Measurements from ENCODE around the gene GABBR1.

Gene GABBR1

DNA sequence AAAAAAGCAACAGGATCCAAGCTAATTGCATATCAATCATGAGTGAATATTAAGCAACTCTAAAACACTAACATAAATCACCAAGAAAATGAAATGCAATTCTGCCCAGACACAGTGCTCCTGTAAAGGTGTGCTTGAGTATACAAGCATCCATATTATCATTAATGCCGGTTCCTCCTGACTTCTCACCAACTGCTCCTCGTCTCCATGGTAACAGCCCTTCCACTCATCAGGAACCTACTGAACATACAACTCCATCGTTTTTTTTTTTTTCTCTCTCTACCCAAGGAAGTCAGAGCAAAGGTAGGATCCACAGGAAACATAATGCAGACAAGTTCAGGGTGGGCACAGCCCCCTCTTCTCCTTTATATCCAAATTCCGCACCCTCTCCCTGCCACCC, 12.4 kb downstream of the GABBR1 start:
- no peak for DNase-seq (ENCODE audit: low read depth)

DNA sequence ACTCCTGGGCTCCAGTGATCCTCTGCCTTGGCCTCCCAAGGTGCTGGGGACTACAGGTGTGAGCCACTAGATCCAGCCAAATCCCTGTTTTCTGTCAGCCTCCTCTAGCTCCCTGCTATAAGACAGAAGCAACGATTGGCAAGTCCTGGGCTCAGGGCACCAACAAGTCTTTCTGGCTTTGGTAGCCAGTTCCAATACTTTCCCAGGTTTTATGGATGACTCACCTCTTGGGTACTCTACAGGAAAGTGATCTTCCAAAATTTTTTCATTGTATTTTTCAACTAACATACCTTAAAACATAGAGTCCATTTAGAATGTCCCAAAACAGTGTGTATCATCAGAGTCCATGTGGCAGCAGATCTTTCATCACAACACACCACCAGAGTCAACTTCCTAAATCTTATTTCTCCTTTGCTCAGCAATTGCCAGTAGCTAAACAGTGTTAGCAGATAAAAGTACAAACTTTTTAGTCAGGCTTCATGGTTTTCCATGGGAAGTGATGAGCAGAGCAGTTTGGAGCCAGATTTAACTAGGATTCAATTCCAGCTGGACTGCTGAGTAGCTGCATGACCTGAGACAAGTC, 13.3 kb downstream of the GABBR1 start:
- DNase-seq (ENCODE audit: low read depth), result no peak

DNA sequence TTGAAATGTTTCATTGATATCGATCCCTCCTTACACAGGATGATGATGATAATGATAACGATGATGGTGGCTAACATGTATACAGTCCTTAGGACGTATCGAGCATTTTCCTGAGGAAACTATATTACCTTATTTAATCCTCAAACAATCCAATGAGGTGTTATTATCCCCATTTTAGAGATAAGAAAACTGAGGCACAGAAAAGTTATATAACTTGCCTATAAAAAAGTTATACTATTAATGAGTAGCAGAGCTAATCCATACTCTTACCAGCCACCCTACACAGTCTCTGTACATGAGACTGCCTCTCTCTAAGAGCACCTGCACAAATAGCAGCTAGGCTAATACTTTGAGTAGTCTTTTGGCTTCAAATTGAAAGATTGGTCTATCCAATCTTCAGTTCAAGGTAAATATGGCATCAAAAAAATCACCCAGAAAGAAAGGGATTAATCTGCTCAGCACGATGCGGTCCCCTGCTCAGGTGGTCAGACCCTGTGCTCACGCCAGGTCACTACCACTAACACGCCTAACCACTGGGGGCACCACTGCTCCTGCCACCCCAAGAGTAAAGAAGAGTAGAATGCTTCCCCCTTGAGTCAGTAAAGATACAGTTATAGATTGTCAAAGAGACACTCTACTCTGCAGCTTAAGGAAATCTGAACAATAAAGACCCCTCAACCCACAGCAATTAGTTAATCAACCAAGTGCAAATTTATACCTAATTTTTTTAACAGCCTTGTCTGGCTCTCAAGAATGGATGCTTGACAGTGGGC, 15.0 kb downstream of the GABBR1 start:
- no peak for DNase-seq (ENCODE audit: low read depth)

DNA sequence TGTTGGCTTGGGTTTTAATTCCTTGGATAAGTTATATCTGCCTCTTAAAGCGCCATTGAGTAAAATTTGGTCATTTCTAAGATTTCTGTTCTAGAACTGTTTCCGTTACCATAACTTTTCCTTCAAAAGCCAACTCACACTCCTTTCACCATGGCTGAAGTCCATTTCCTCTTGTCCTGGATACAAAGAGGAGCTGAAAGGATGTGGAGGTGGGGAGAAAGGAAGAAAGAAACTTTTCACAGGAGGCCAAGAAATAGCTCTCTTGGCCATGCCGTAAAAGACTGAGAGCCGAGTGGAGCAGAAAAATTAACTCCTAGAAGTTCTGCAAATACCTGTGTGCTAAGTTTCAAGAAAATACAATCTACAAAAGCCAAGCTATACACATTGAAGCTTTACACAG, 21.6 kb downstream of the GABBR1 start:
- no peak for DNase-seq (ENCODE audit: low read depth)

DNA sequence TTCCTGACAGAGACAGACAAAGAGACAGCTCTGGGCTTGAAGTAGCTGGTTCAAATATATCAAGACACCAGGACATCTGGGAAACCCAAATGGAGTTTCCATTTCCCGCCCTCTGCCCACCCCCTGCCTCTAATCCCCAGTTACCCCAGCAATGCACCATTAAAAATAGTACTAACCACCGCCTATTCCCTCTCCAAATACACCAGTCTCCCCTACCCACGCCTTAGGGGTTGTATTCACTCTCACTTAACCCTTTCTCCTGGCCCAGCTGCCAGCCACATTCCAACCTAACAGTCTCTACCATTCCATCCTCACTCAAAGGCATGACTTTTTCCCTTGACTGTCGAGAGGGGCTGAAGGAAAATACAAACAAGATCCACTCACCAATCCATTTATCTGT, 22.4 kb downstream of the GABBR1 start:
- no peak for DNase-seq (ENCODE audit: low read depth)

DNA sequence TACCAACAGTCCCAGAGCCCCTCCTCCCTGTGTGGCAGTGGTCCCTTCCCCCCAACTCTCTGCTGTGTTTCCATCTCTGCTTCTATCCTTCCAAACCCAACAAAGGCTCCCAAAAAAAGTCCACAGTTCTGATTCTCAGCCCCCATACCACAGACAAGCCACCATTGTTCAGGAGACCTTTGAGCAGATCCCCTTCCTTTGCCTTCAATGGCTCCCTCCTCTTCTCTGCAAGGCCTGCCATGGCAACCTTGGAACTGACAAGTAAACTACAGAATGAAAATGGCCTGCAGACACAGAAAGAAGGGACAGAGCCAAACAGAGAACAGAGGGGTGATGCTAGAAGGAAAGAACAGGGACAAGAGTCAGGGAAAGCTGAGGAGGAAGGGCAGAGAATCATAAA, 24.9 kb downstream of the GABBR1 start:
- no peak for DNase-seq (ENCODE audit: low read depth)

DNA sequence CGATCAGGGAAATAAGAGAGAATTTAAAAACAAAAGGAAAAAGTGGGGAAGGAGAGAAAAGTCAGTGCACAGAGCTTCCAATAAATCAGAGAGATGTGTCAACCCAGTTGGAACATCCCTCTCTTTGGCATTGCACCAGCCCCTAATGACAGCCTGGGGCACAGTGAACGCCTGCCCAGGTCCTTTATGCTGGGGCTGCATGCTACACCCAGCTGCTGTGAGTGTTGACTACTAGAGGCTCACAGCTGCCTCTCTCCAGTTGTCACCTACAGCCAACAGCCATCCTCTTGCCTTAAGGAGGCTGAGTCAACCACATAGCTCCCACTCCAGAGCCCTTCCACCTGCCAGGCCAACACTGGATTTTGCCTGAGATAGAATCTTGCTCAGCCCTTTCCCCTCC, 29.1 kb downstream of the GABBR1 start:
- no peak for DNase-seq (ENCODE audit: low read depth)

DNA sequence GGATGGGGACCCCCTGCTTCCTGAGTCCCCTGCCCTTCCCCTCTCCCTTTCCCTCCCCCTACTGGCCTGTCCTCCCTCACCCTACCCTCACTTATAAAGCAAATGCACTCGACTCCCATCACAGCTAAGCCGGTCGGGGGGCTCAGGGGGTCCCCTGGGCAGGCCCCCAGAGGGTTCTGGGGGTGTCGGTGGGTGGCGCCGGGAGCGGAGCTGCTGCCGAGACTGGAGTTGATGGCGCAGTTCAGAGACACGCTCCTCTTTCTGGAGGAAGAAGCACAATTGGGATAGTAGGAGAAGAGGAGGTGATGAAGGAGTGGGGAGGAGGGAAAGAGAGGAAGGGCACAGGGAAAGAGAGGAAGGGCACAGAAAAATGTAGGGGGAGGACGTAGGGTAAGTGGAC, 29.5 kb downstream of the GABBR1 start:
- DNase-seq (ENCODE audit: low read depth), result no peak

DNA sequence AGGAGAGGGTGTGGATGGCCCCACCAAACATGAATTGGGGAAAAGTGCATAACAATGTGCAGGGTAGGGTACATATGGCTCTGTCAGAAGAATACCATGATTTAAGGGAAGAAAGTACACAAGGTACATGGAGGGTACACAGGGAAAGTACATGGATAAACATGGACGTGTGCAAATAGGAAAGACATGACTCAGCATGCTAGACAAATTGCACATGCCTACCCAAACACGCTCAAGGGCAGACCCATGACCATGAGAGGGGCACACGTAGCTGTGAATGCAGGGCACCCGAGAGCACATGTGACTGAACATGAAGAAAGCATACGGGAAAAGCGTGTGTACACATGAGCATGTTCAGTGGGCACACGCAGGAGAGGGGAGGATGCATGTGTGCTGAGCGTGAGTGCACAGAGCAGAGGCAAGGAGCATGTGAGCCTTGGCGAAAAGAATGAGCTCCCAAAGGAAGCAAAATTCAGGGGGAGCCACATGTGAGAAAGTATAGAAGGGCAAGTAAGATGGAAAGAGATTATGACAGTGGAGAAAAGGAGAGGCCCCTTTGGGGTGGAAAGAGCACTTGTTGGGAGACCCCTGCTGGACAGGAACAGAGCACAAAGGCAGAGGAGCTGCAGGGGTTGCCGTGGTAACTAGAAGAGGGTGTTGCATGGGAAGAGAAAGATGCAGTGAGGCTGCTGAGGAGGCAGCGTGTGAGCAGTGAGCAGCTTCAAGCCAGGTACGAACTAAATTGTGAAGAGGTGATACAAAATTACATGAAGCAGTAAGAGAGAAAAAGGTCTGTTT, 30.2 kb downstream of the GABBR1 start:
- DNase-seq (ENCODE audit: low read depth), result no peak

DNA sequence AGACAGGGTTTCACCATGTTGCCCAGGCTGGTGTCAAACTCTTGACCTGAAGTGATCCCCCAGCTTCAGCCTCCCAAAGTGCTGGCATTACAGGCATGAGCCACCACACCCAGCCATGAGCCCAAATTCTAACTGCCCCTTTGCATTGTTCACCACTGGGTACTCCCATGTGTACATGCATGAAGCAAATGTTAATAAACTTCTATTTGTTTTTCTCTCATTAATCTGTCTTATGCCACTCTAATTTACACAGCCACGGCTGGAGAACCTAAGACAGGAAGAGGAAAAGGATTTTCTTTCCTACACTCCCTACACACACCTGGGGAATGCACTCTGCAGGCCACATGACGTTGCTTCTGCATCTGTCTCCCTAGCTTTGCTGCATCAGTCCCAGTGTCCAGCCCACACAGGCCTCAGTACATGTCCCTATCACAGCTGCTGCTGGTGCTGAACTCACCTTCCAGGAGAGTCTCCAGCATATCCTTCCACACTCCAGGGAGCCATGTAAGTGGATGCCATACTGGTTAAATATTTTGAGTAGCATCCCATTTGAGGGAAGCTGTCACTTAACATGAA, 34.7 kb downstream of the GABBR1 start:
- DNase-seq (ENCODE audit: low read depth), result no peak

DNA sequence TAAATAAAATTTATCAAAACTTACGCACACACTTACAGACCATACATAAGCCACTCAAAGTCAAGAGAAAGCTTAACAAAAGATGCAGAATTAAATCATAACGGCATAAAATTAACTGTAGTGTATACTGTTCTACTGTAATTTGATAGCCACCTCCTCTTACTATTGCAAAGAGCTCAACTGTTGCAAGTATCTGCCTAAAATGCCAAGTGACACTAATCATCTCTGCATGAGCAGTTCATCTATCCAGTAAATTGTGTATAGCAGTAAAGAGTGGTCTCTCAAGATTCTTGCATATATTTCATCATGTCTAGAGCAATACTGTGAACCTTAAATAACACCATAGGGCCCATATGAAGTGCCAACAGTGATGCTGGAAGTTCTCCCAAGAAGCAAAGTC, 35.8 kb downstream of the GABBR1 start:
- no peak for DNase-seq (ENCODE audit: low read depth)

DNA sequence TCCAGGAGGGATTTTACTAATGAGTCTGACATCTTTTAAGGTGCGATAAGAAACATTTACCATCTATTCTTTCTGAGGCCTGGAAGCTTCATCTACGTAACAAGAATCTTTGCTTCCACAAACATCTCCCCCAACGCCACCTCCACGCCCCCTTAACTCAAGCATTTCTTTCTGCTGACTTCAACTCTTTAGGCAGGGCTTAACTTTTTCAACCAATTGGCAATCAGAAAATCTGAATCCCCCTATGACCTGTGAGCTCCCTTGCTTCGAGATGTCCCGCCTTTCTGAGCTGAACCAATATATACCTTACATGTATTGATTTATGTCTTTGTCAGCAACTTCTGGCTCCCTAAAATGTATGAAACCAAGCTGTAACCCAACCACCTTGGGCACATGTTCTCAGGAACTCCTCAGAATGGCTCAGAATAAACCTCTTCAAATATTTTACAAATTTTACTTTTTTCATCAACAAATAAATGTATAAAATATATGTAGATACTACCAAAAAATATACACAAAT, 36.5 kb downstream of the GABBR1 start:
- DNase-seq (ENCODE audit: low read depth), result no peak

DNA sequence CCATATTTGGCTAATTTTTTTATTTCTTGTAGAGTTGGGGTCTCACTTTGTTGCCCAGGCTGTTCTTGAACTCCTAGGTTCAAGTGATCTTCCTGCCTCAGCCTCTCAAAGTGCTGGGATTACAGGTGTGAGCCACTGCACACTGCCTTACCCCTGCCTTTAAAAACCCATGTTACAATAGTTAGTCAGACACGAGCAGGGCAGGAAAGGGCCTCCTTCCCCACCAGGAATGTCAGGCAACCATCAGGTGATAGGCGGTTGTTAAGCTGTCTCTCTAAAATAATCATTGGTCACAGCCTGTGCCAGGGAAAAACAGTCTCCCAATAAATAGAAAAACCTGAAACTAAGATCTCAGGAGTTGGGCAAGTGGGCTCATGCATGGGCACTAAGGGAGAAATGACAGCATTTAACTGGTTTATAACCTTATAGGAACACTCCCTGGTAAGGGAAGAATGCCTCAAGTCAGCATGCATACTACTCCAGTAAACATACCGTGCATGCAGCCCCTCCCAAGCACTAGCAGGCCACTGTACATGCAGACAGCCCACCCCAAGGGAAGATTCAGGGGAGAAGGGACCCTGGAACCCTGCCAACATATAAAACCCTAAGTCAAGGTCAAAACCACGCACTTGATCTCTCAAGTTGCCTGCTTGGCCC, 39.7 kb downstream of the GABBR1 start:
- DNase-seq (ENCODE audit: low read depth), result no peak

DNA sequence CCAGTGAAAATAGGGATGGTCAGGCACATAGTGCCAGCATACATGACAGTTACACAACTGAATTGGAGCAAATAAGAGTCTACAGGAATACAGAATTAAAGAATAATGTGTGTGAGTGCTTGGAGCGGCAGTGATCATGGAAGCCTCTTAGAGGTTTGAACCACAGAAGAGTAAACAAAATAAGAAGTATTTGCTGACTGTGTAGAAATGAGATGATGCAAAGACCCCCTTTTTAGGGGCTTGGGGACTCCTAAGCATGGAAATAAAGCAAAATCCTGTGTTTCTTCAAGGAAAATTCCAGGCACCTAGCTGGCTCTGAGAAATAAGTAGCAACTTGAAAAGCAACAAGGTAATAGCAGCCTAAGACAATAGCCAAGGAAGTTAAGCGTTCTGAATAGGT, 41.3 kb downstream of the GABBR1 start:
- no peak for DNase-seq (ENCODE audit: low read depth)

DNA sequence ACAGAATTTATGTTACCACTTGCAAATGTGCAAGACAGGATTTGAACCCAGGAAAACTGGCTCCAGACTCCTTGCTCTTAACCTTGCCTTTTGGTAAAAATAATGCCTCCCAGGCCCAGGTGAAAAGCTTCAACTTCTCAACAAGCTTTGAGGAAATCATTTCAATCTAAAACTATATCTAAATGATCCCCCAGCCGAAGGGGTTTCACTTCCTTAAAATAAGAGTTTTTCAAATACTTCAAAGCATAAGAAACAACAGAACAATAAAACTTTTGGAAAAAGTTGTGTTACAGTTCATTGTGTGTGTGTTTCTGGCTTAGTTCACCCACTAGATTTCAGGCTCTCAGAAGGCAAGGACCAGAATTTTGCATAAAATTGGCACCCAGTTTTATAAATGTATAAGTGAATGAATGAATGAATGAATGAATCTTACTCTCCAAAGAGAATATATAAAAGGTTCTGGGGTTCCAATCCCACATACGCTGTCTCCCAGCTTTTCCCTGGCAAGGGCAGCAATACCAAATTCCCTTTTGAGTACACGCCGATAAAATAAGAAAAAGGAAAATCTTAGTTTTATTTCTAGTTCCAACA, 42.7 kb downstream of the GABBR1 start:
- DNase-seq (ENCODE audit: low read depth), result no peak

DNA sequence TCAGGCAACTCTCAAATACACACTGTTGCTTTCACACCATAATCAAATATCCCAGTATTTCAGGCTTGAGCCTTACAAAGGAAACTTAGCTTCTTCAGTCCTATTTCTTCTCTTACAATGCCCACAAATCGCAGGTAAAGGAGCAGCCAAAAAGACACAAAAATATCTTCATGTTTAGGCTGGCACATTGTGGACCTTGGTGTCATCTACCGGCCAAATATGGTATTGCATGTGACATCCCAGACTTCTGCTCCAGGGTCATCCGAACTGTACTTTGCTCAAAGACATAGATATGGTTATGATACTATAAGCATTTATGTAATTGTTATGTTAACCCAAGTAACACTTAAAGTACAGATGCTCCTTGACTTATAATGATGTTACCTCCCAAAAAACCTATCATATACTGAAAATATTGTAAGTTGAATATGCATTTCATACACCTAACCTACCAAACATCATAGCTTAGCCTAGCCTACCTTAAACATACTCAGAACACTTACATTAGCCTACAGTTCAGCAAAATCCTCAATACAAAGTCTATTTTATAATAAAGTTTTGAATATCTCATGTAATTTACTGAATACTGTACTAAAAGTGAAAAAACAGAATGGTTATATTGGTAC, 43.4 kb downstream of the GABBR1 start:
- peak; percentile 44 for DNase-seq (ENCODE audit: low read depth)

DNA sequence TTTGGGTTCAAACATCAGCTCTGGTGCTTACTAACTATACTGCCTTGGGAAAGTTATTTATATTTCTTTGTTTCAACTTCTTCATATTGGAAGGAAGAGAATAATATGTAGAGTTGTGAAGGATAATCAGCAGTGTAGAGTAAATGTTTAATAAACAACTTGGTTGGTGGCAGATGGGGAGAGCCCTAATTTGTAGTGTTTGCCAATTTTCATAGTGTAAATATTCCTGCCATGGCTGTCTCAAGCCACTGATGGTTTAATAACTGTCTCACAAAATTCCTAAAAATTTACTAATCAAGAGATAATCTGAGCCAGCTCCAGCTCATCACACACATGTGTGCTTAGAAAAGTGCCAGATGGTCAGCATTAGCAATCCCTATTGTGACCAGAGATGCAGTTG, 48.2 kb downstream of the GABBR1 start, which contains the start of gene OR2H2:
Gene OR2H2 (plus strand): TSS at position 301 of the 400 bp plus-strand sequence. CDS start 2,824 bp downstream, outside the sequence.
- no peak for DNase-seq (ENCODE audit: low read depth)

DNA sequence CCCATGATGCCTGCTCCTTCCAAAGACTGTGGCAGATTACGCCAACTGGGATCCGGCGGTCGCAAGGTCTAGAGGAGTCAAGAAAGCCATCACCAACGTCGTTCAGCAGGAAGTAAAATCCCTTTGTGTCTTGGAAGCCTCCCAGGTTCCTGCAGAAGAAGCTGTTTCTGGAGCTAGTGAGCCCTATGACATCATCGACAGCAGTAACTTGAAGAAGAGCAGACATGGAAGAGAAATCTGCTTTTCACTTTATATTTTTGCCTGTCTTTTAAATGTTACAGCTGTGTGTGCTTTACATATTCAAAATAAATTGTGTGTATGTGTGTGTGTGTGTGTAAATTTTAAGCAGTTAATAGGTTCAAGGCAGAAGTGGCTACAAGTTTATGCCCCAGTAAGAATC, 55.4 kb downstream of the GABBR1 start:
- DNase-seq (ENCODE audit: low read depth), result no peak

DNA sequence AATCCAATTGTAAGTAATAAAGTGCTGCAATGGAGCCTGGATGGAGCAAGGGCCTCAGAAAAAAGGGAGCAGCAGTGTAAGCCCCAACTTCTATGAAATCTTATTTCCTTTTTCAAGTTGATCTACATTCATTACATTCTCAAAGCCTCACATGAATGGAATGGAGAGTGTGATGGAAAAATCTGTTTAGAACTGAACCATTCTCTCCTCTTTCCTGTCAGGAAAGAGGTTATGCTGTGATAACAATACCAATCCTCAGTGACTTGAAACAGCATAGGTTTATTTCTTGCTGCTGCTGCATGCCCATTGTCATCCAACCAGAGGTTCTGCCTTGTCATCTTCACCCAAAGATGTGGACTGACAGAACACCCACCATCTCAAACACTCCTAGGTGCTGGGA, 56.9 kb downstream of the GABBR1 start:
- no peak for DNase-seq (ENCODE audit: low read depth)

DNA sequence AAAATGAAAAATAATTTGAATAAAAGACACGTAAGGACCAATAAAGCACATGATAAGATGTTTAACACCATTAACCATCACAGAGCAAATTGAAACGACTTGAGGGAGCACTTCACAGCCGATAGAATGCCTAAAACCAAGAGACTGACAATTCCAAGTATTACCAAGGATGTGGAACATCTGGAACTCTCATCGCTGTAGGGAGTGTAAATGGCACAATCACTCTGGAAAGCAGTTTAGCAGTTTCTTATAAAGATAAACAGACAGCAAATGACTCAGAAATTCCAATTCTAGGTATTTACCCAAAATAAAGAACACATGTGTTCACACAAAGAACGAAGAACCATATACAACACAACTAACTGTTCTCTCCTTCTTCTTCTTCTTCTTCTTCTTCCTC, 65.0 kb downstream of the GABBR1 start:
- no peak for DNase-seq (ENCODE audit: low read depth)

DNA sequence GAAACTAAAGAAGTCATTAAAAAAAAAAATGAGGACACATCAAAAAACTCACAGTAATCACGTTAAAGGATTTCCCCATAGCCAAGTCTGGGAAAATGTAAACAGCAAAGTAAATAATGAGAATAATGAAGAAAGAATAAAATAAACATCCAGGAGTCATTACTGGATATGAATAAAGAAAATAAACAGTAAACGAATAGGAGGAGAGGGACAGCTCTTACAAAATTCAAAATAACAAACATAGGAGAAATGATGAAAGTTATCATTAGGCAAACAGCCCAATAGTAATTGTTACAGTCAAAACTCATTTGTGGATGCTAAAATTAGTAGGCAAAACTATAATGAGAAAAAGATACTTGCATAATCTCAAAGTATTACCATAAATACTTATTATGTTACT, 65.4 kb downstream of the GABBR1 start:
- no peak for DNase-seq (ENCODE audit: low read depth)
